ENCODE results near the gene ZMPSTE24. TPM values are rescaled to one million over a fixed set of nuclear protein-coding genes. Genes with fewer than 3 reads are reported as not detected.

ZMPSTE24 gene
- polyA plus RNA-seq, 3 donors = 6.4 to 45.6 (median 36.0) TPM

DNA sequence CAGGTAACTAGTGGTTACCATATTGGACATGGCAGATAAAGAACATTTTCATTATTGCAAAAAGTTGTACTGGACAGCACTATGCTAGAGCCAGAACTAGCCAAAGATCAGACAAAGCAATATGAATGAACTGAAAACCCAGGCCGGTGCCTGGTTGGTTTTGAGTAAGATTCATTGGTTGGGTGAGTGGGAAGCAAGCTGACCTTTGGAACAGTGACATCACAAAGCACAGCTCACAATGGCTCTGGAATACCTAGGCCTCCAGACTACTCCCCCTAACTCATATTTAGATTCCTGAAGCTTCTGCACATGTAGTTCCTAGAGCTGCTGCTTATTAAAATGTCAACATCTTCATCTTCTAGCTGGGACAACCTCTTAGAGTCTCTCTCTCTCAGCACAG lies 10.4 kb upstream of the ZMPSTE24 start, which contains the start of gene TMCO2:
TMCO2 (plus strand) TSS at position 283 of the 400 bp plus-strand sequence; CDS start at position 340, 57 bp downstream.
- no peak within 1 kb of the TSS for H3K4me3 Mint-ChIP-seq
- H3K9me3 ChIP-seq (replicated peaks in 1 of 2; ENCODE audit: control insufficient read depth in 1 of 2, insufficient read depth in 1 of 2, low read length in 2 of 2) = no peaks in the 10 kb centered on the region
- no peak within 1 kb of the TSS for H3K27ac Mint-ChIP-seq
- no peak within 1 kb of the TSS for H3K9ac ChIP-seq (ENCODE audit: insufficient read depth, low read length, poor library complexity, severe bottlenecking)
- no peaks in the 10 kb centered on the region for H3K27me3 ChIP-seq (ENCODE audit: control insufficient read depth in 2 of 2, insufficient read depth in 2 of 2, low read length in 2 of 2)
- DNase-seq = no peak
- peaks cover 6 to 13% of the 10 kb centered on the region in 2 donors for H3K4me1 ChIP-seq (ENCODE audit: control insufficient read depth in 1 of 2, insufficient read depth in 2 of 2, low read length in 2 of 2)
- H3K36me3 ChIP-seq (replicated peaks in 1 of 2; ENCODE audit: control insufficient read depth in 1 of 2, insufficient read depth in 2 of 2, low read length in 2 of 2) = no peaks in the 10 kb centered on the region
- intact Hi-C loops (cut with micrococcal nuclease) = no loop called here
- TF ChIP-seq, protein P1, sequence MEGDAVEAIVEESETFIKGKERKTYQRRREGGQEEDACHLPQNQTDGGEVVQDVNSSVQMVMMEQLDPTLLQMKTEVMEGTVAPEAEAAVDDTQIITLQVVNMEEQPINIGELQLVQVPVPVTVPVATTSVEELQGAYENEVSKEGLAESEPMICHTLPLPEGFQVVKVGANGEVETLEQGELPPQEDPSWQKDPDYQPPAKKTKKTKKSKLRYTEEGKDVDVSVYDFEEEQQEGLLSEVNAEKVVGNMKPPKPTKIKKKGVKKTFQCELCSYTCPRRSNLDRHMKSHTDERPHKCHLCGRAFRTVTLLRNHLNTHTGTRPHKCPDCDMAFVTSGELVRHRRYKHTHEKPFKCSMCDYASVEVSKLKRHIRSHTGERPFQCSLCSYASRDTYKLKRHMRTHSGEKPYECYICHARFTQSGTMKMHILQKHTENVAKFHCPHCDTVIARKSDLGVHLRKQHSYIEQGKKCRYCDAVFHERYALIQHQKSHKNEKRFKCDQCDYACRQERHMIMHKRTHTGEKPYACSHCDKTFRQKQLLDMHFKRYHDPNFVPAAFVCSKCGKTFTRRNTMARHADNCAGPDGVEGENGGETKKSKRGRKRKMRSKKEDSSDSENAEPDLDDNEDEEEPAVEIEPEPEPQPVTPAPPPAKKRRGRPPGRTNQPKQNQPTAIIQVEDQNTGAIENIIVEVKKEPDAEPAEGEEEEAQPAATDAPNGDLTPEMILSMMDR (IDR thresholded peaks at IDR 0.05) = no peak
- no peaks in the 10 kb centered on the region for H3K79me2 ChIP-seq (ENCODE audit: insufficient read depth, low read length)
- H2AFZ ChIP-seq (ENCODE audit: insufficient read depth, low read depth, low read length, poor library complexity, severe bottlenecking) = no peak within 1 kb of the TSS
- WGBS (ENCODE audit: insufficient coverage) = no CpG with 5 or more reads among the region's 1 CpG
- H3K27ac ChIP-seq (ENCODE audit: low read depth in 1 of 2, low read length in 2 of 2) = no peak within 1 kb of the TSS
- no peak within 1 kb of the TSS for H3K4me3 ChIP-seq (replicated peaks in 1 of 3; ENCODE audit: low read depth in 2 of 3, low read length in 3 of 3)
- H4K20me1 ChIP-seq (ENCODE audit: insufficient read depth, low read length) = no peaks in the 10 kb centered on the region
- H3K4me2 ChIP-seq (replicated peaks; ENCODE audit: extremely low read depth, low read length, poor library complexity, severe bottlenecking) = no peak within 1 kb of the TSS
- peaks cover 17% of the 10 kb centered on the region for H3K4me1 Mint-ChIP-seq
- peaks cover 0 to 2% (median 0%) of the 10 kb centered on the region in 7 donors for H3K9me3 Mint-ChIP-seq
- peaks cover 2 to 11% (median 3%) of the 10 kb centered on the region in 3 donors for H3K27me3 Mint-ChIP-seq (ENCODE audit: low read depth in 3 of 3)
- no peaks in the 10 kb centered on the region for H3K36me3 Mint-ChIP-seq

DNA sequence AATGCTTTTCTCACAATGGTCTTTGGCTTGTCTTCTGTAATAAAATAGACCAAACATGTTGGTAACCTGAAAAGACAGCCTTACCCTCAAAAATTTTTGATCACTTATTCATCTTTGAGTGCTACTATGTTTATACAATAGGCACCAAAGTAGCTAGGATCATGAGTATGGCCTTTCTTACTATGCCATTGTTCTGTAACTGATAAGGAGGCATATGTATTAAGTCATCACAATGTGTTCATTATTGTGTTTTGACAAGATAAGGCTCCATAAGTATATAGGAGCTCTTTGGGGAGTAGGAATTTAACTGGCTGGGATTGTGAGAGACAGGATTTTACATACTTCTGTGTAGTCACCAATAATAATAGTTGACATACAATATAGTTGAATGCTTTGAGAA lies 9.6 kb upstream of the ZMPSTE24 start:
- no peak overlapping the region for H3K4me3 ChIP-seq (replicated peaks in 1 of 3; ENCODE audit: low read depth in 2 of 3, low read length in 3 of 3)
- H3K27ac ChIP-seq (ENCODE audit: low read depth in 1 of 2, low read length in 2 of 2) = no peak overlapping the region
- intact Hi-C loops (cut with micrococcal nuclease) = no loop called here
- Mint-ChIP-seq H3K27ac (no peak overlapping the region), H3K4me1 (peaks cover 12% of the 10 kb centered on the region), H3K9me3 (peaks cover 0 to 2% (median 0%) of the 10 kb centered on the region in 7 donors), H3K36me3 (no peaks in the 10 kb centered on the region), H3K27me3 (ENCODE audit: low read depth in 3 of 3) (peaks cover 2 to 11% (median 3%) of the 10 kb centered on the region in 3 donors), H3K4me3 (no peak overlapping the region)
- no peaks in the 10 kb centered on the region for H3K27me3 ChIP-seq (ENCODE audit: control insufficient read depth in 2 of 2, insufficient read depth in 2 of 2, low read length in 2 of 2)
- no peaks in the 10 kb centered on the region for H3K9me3 ChIP-seq (replicated peaks in 1 of 2; ENCODE audit: control insufficient read depth in 1 of 2, insufficient read depth in 1 of 2, low read length in 2 of 2)
- H2AFZ ChIP-seq (ENCODE audit: insufficient read depth, low read depth, low read length, poor library complexity, severe bottlenecking) = no peak overlapping the region
- H3K79me2 ChIP-seq (ENCODE audit: insufficient read depth, low read length) = no peaks in the 10 kb centered on the region
- peaks cover 2 to 5% of the 10 kb centered on the region in 2 donors for H3K4me1 ChIP-seq (ENCODE audit: control insufficient read depth in 1 of 2, insufficient read depth in 2 of 2, low read length in 2 of 2)
- H3K36me3 ChIP-seq (replicated peaks in 1 of 2; ENCODE audit: control insufficient read depth in 1 of 2, insufficient read depth in 2 of 2, low read length in 2 of 2) = no peaks in the 10 kb centered on the region
- TF ChIP-seq, protein P1 (IDR thresholded peaks at IDR 0.05) = no peak
- no peak overlapping the region for H3K9ac ChIP-seq (ENCODE audit: insufficient read depth, low read length, poor library complexity, severe bottlenecking)
- no peak overlapping the region for H3K4me2 ChIP-seq (replicated peaks; ENCODE audit: extremely low read depth, low read length, poor library complexity, severe bottlenecking)
- DNase-seq = no peak
- no peaks in the 10 kb centered on the region for H4K20me1 ChIP-seq (ENCODE audit: insufficient read depth, low read length)
